ENCODE measurements around the gene RAD51B. TPM values are rescaled to one million over a fixed set of nuclear protein-coding genes. Genes with fewer than 3 reads are reported as not detected.

Gene RAD51B
- total RNA-seq, 1 experiment from 2014 or later, result 16.7 TPM

DNA sequence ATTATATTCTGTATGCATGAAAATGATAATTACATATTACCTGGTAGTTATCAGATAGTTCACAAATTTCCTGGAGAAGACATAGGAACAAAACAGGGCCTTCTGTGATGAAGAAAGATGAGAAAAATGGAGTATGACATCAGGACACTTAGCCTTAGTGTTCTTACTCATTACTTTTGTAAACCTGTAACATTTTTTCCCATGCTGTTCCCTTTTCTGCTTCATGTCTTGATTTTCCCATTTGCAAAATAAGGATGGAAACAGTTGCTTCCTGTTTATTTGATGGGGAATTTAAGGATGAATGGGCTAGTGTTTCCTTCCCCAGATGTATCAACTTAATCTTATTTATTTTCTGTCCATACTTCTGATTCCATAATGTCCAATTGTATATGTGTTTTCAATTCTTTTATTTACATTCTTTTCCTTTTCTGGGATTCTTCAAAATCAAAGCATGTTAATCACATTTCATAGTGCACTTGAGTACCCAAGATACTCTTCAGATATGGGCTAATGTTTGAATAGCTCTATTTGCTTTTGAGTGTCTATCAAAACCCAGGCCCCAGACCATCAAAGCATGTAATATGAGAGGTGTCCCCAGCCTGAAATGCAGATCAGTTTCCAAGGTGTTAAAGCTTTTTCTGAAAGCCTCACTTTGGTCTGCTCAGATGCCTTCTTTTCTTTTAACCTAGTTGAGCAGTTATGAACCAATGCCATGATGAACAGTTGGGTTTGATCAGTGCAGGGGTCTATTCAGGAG, 260.5 kb downstream of the RAD51B start:
- no peak overlapping the region for H2AK5ac ChIP-seq (ENCODE audit: insufficient read length, low read length)
- no peak overlapping the region for H2BK15ac ChIP-seq (ENCODE audit: low read depth, low read length)
- H3K4me3 Mint-ChIP-seq, result no peak overlapping the region
- no peak overlapping the region for H3K27ac ChIP-seq (ENCODE audit: insufficient read length, low read depth, low read length)
- no peaks in the 10 kb centered on the region for H3K9me3 ChIP-seq (ENCODE audit: control insufficient read depth, low read depth, low read length)
- no peak overlapping the region for H3K14ac ChIP-seq (ENCODE audit: insufficient read depth, low read length)
- H2BK20ac ChIP-seq (ENCODE audit: low read depth, low read length, poor library complexity, severe bottlenecking), result no peak overlapping the region
- no peak overlapping the region for H3K4ac ChIP-seq (ENCODE audit: low read depth, low read length)
- no peak overlapping the region for H3K27ac Mint-ChIP-seq
- H3K36me3 Mint-ChIP-seq (ENCODE audit: insufficient read depth in 1 of 3, low read depth in 3 of 3), result no peaks in the 10 kb centered on the region
- no peak overlapping the region for H2BK120ac ChIP-seq (ENCODE audit: low read depth, low read length, poor library complexity, severe bottlenecking)
- DNase-seq, result no peak
- H4K5ac ChIP-seq (ENCODE audit: insufficient read length, low read depth, low read length), result no peak overlapping the region
- TF ChIP-seq, protein P1, sequence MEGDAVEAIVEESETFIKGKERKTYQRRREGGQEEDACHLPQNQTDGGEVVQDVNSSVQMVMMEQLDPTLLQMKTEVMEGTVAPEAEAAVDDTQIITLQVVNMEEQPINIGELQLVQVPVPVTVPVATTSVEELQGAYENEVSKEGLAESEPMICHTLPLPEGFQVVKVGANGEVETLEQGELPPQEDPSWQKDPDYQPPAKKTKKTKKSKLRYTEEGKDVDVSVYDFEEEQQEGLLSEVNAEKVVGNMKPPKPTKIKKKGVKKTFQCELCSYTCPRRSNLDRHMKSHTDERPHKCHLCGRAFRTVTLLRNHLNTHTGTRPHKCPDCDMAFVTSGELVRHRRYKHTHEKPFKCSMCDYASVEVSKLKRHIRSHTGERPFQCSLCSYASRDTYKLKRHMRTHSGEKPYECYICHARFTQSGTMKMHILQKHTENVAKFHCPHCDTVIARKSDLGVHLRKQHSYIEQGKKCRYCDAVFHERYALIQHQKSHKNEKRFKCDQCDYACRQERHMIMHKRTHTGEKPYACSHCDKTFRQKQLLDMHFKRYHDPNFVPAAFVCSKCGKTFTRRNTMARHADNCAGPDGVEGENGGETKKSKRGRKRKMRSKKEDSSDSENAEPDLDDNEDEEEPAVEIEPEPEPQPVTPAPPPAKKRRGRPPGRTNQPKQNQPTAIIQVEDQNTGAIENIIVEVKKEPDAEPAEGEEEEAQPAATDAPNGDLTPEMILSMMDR (conservative IDR thresholded peaks at IDR 0.05), result no peak
- no peak overlapping the region for H3K23ac ChIP-seq (ENCODE audit: insufficient read length, low read depth, low read length)
- no peak overlapping the region for H4K8ac ChIP-seq (replicated peaks; ENCODE audit: insufficient read length, low read depth, low read length)
- no peaks in the 10 kb centered on the region for H3K9me3 Mint-ChIP-seq
- no peak overlapping the region for H3K18ac ChIP-seq (ENCODE audit: insufficient read length, low read depth, low read length)
- H2BK12ac ChIP-seq (ENCODE audit: insufficient read length, low read depth, low read length), result no peak overlapping the region
- H4K91ac ChIP-seq (ENCODE audit: insufficient read length, low read depth, low read length), result no peak overlapping the region
- no peaks in the 10 kb centered on the region for H3K23me2 ChIP-seq (ENCODE audit: insufficient read length, low read depth, low read length, poor library complexity, severe bottlenecking)
- no peak overlapping the region for H3K4me2 ChIP-seq (ENCODE audit: insufficient read depth, insufficient read length, low read length)
- H4K20me1 ChIP-seq (ENCODE audit: control insufficient read depth, insufficient read depth, insufficient read length), result no peaks in the 10 kb centered on the region
- H3K79me1 ChIP-seq (ENCODE audit: insufficient read depth, low read depth, low read length, poor library complexity, severe bottlenecking), result no peaks in the 10 kb centered on the region
- H2AFZ ChIP-seq (ENCODE audit: low read length), result no peak overlapping the region
- peaks cover 19 to 24% of the 10 kb centered on the region in 2 experiments for H3K4me1 Mint-ChIP-seq
- H3K4me1 ChIP-seq (ENCODE audit: insufficient read depth, low read length), result no peaks in the 10 kb centered on the region
- no peaks in the 10 kb centered on the region for H3K79me2 ChIP-seq (ENCODE audit: insufficient read depth, low read length)
- no peak overlapping the region for H3T11ph ChIP-seq (ENCODE audit: low read length)
- H3K27me3 Mint-ChIP-seq (ENCODE audit: low read depth), result no peaks in the 10 kb centered on the region
- H3K56ac ChIP-seq (ENCODE audit: insufficient read length, low read depth, low read length), result no peak overlapping the region
- H3K27me3 ChIP-seq (ENCODE audit: insufficient read depth, low read length), result no peaks in the 10 kb centered on the region
- H2BK5ac ChIP-seq (ENCODE audit: insufficient read length, low read length), result no peak overlapping the region
- no peak overlapping the region for H3K9ac ChIP-seq (ENCODE audit: extremely low read depth, insufficient read length, low read length)
